ENCODE data around the gene TMEM217.

The TMEM217 gene

GRCh38 chr6:37225350-37226169 lies 32.4 kb downstream of the TMEM217 start:
- no peak overlapping the region for H3K27ac ChIP-seq
- H3K4me3 ChIP-seq (ENCODE audit: low read depth, low read length), result no peak overlapping the region
- in situ Hi-C loops (cut with HindIII; ENCODE audit: low pct_ligation_motif_present, low sequenced_read_pairs), result no loop called here
- DNase-seq, result no peak
- H3K36me3 ChIP-seq (replicated peaks), result no peaks in the 10 kb centered on the region
- no peak for TF ChIP-seq CTCF (IDR thresholded peaks at IDR 0.05; ENCODE audit: low read depth, low read length, missing control alignments)
- no peaks in the 10 kb centered on the region for H3K27me3 ChIP-seq (replicated peaks)

GRCh38 chr6:37222992-37223391 lies 35.0 kb downstream of the TMEM217 start:
- Histone ChIP-seq H3K27me3 (replicated peaks) (no peaks in the 10 kb centered on the region), H3K27ac (no peak overlapping the region), H3K36me3 (replicated peaks) (no peaks in the 10 kb centered on the region), H3K4me3 (ENCODE audit: low read depth, low read length) (peak overlapping the region; percentile 64)
- no peak for TF ChIP-seq CTCF (IDR thresholded peaks at IDR 0.05; ENCODE audit: low read depth, low read length, missing control alignments)
- in situ Hi-C loops (cut with HindIII; ENCODE audit: low pct_ligation_motif_present, low sequenced_read_pairs), result no loop called here
- no peak for DNase-seq

GRCh38 chr6:37222125-37222967 lies 35.6 kb downstream of the TMEM217 start:
- no peaks in the 10 kb centered on the region for H3K36me3 ChIP-seq (replicated peaks)
- no peaks in the 10 kb centered on the region for H3K27me3 ChIP-seq (replicated peaks)
- DNase-seq, result peak; percentile 86
- in situ Hi-C loops (cut with HindIII; ENCODE audit: low pct_ligation_motif_present, low sequenced_read_pairs), result no loop called here
- H3K4me3 ChIP-seq (ENCODE audit: low read depth, low read length), result peak overlapping the region; percentile 64
- TF ChIP-seq CTCF (IDR thresholded peaks at IDR 0.05; ENCODE audit: low read depth, low read length, missing control alignments), result no peak
- H3K27ac ChIP-seq, result peak overlapping the region; percentile 24

GRCh38 chr6:37221585-37222124 lies 36.3 kb downstream of the TMEM217 start:
- no peak for TF ChIP-seq CTCF (IDR thresholded peaks at IDR 0.05; ENCODE audit: low read depth, low read length, missing control alignments)

GRCh38 chr6:37218511-37218910 lies 39.4 kb downstream of the TMEM217 start:
- H3K4me3 ChIP-seq (ENCODE audit: low read depth, low read length), result no peak overlapping the region
- no peak for DNase-seq
- no peaks in the 10 kb centered on the region for H3K27me3 ChIP-seq (replicated peaks)
- no peaks in the 10 kb centered on the region for H3K36me3 ChIP-seq (replicated peaks)
- H3K27ac ChIP-seq, result no peak overlapping the region
- no peak for TF ChIP-seq CTCF (IDR thresholded peaks at IDR 0.05; ENCODE audit: low read depth, low read length, missing control alignments)
- in situ Hi-C loops (cut with HindIII; ENCODE audit: low pct_ligation_motif_present, low sequenced_read_pairs), result no loop called here

More at GRCh38 chr6:37221585-37222124, 36.3 kb downstream of the TMEM217 start:
- Histone ChIP-seq H3K4me3 (ENCODE audit: low read depth, low read length) (peak overlapping the region; percentile 64), H3K27ac (no peak overlapping the region), H3K36me3 (replicated peaks) (no peaks in the 10 kb centered on the region), H3K27me3 (replicated peaks) (no peaks in the 10 kb centered on the region)
- no peak for DNase-seq
- in situ Hi-C loops (cut with HindIII; ENCODE audit: low pct_ligation_motif_present, low sequenced_read_pairs), result no loop called here
